Measurements from ENCODE around the gene TEX53. TPM values are rescaled to one million over a fixed set of nuclear protein-coding genes. Genes with fewer than 3 reads are reported as not detected.

TEX53 gene
- total RNA-seq, 2 experiments from 2014 or later: not detected

- no peak for DNase-seq (ENCODE audit: low spot score)
- POLR2A ChIA-PET: interaction anchor here (0.7 kb wide), 1 partner anchor 71 kb away, joined by 7 read pairs; no protein-coding TSS in a partner anchor
- CTCF ChIA-PET (ENCODE audit: unreplicated experiment): no interaction called here
- no TSS peak for BruUV-seq (replicated peaks)
- intact Hi-C loops (cut with micrococcal nuclease; ENCODE audit: unreplicated experiment): no loop called here
- no peak for TF ChIP-seq EZH2phosphoT487 (IDR thresholded peaks at IDR 0.05; ENCODE audit: borderline replicate concordance, low read depth, low read length)
- TF ChIP-seq, protein P1, sequence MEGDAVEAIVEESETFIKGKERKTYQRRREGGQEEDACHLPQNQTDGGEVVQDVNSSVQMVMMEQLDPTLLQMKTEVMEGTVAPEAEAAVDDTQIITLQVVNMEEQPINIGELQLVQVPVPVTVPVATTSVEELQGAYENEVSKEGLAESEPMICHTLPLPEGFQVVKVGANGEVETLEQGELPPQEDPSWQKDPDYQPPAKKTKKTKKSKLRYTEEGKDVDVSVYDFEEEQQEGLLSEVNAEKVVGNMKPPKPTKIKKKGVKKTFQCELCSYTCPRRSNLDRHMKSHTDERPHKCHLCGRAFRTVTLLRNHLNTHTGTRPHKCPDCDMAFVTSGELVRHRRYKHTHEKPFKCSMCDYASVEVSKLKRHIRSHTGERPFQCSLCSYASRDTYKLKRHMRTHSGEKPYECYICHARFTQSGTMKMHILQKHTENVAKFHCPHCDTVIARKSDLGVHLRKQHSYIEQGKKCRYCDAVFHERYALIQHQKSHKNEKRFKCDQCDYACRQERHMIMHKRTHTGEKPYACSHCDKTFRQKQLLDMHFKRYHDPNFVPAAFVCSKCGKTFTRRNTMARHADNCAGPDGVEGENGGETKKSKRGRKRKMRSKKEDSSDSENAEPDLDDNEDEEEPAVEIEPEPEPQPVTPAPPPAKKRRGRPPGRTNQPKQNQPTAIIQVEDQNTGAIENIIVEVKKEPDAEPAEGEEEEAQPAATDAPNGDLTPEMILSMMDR (conservative IDR thresholded peaks at IDR 0.05; ENCODE audit: low read length): no peak
- no peaks in the 10 kb centered on the region for H3K4me1 ChIP-seq (ENCODE audit: insufficient read depth, low read length, poor library complexity, severe bottlenecking)
- no peaks in the 10 kb centered on the region for H4K20me1 ChIP-seq (ENCODE audit: insufficient read depth, low read length)
- no peak overlapping the region for H3K4me2 ChIP-seq (ENCODE audit: low read length)
- no peak overlapping the region for H3K4me3 ChIP-seq (ENCODE audit: low read depth, low read length, poor library complexity, severe bottlenecking)
- no peaks in the 10 kb centered on the region for H3K9me2 ChIP-seq (ENCODE audit: insufficient read depth, low read length)
- no peaks in the 10 kb centered on the region for H3K36me3 ChIP-seq (ENCODE audit: insufficient read depth, low read length)
- H3K9me3 ChIP-seq (ENCODE audit: low read length): no peaks in the 10 kb centered on the region
- no peaks in the 10 kb centered on the region for H3K79me2 ChIP-seq (ENCODE audit: insufficient read depth, low read depth, low read length)
- H3K27ac ChIP-seq (ENCODE audit: low read depth, low read length, poor library complexity, severe bottlenecking): no peak overlapping the region
- H2AFZ ChIP-seq (ENCODE audit: low read length): no peak overlapping the region
Observed at GRCh38 chr9:114694719-114695269, 37.2 kb upstream of the TEX53 start.

- Histone ChIP-seq H4K20me1 (ENCODE audit: insufficient read depth, low read length) (no peaks in the 10 kb centered on the region), H3K9me3 (ENCODE audit: low read length) (no peaks in the 10 kb centered on the region), H3K4me2 (ENCODE audit: low read length) (no peak overlapping the region), H3K4me1 (ENCODE audit: insufficient read depth, low read length, poor library complexity, severe bottlenecking) (no peaks in the 10 kb centered on the region), H2AFZ (ENCODE audit: low read length) (no peak overlapping the region), H3K27ac (ENCODE audit: low read depth, low read length, poor library complexity, severe bottlenecking) (no peak overlapping the region), H3K79me2 (ENCODE audit: insufficient read depth, low read depth, low read length) (no peaks in the 10 kb centered on the region), H3K9me2 (ENCODE audit: insufficient read depth, low read length) (no peaks in the 10 kb centered on the region), H3K4me3 (ENCODE audit: low read depth, low read length, poor library complexity, severe bottlenecking) (no peak overlapping the region), H3K36me3 (ENCODE audit: insufficient read depth, low read length) (no peaks in the 10 kb centered on the region)
- POLR2A ChIA-PET: no interaction called here
- no peak for DNase-seq (ENCODE audit: low spot score)
- TF ChIP-seq, protein P1 (conservative IDR thresholded peaks at IDR 0.05; ENCODE audit: low read length): no peak
- no peak for TF ChIP-seq EZH2phosphoT487 (IDR thresholded peaks at IDR 0.05; ENCODE audit: borderline replicate concordance, low read depth, low read length)
- no TSS peak for BruUV-seq (replicated peaks)
- intact Hi-C loops (cut with micrococcal nuclease; ENCODE audit: unreplicated experiment): no loop called here
- CTCF ChIA-PET (ENCODE audit: unreplicated experiment): no interaction called here
Observed at GRCh38 chr9:114694146-114694545, 36.5 kb upstream of the TEX53 start.

DNA sequence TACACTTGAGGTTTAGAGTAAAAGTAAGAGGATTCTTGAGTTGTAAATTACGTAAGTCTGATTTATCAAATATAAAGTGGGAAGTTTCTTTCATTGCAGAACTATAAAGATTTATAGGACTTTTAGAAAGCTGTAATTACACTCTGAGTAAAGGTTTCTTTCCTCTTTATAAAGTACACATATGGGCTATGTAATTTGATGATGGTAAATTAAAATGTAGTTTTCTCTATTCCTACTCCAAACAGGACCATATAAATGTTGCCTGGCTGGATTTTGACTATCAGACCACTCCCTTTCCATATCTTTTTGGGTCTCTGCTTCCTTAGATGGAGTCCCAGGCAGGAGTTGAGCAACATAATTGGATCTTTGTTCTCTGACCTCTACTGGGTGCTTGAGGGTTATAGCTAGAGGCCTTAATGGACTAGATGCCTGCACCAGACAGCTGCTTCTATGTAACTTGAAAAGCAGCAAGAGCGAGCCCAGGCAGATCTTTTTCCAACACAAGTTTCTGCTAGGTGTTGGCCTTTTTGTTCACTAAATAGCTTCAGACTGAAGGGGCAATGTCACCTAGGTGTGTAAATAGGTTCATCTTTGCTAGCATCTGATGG lies 35.7 kb upstream of the TEX53 start:
- no peaks in the 10 kb centered on the region for H3K9me3 ChIP-seq (ENCODE audit: low read length)
- H3K4me3 ChIP-seq (ENCODE audit: low read depth, low read length, poor library complexity, severe bottlenecking): no peak overlapping the region
- no peaks in the 10 kb centered on the region for H3K4me1 ChIP-seq (ENCODE audit: insufficient read depth, low read length, poor library complexity, severe bottlenecking)
- no peaks in the 10 kb centered on the region for H3K36me3 ChIP-seq (ENCODE audit: insufficient read depth, low read length)
- intact Hi-C loops (cut with micrococcal nuclease; ENCODE audit: unreplicated experiment): no loop called here
- H4K20me1 ChIP-seq (ENCODE audit: insufficient read depth, low read length): no peaks in the 10 kb centered on the region
- POLR2A ChIA-PET: interaction anchor here (0.9 kb wide), 1 partner anchor 218 kb away, joined by 3 read pairs; no protein-coding TSS in a partner anchor
- no peak overlapping the region for H2AFZ ChIP-seq (ENCODE audit: low read length)
- no peaks in the 10 kb centered on the region for H3K9me2 ChIP-seq (ENCODE audit: insufficient read depth, low read length)
- CTCF ChIA-PET (ENCODE audit: unreplicated experiment): no interaction called here
- no peak overlapping the region for H3K4me2 ChIP-seq (ENCODE audit: low read length)
- H3K79me2 ChIP-seq (ENCODE audit: insufficient read depth, low read depth, low read length): no peaks in the 10 kb centered on the region
- no peak for DNase-seq (ENCODE audit: low spot score)
- TF ChIP-seq, protein P1 (conservative IDR thresholded peaks at IDR 0.05; ENCODE audit: low read length): no peak
- TF ChIP-seq EZH2phosphoT487 (IDR thresholded peaks at IDR 0.05; ENCODE audit: borderline replicate concordance, low read depth, low read length): no peak
- no peak overlapping the region for H3K27ac ChIP-seq (ENCODE audit: low read depth, low read length, poor library complexity, severe bottlenecking)
- BruUV-seq (replicated peaks): no TSS peak

All from OCI-LY7 (cell line).